ENCODE data around the gene ULK4.
"Not testable (repeated sequence)": the region's sequence is repeated elsewhere in the genome, so short reads cannot be mapped to it uniquely, and the experiment has no call there.

The ULK4 gene

DNA sequence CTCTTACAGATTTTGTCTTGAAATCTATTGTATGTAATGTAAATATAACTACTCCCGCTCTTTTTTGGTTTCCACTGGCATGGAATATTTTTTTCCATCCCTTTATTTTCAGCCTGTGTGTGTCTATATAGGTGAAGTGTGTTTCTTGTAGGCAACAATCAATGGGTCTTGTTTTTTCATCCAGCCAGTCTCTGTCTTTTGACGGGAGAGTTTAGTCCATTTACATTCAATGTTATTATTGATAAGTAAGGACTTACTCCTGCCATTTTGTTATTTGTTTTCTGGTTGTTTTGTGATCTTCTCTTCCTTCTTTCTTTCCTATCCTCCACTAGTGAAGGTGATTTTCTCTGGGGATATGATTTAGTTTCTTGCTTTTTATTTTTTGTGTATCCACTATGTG is 101.4 kb downstream of the ULK4 start:
- not testable (repeated sequence) for DNase-seq

- DNase-seq: no peak
These were observed 106.9 kb downstream of the ULK4 start for GRCh38 chr3:41854956-41855355.

- DNase-seq: no peak
These were observed 108.2 kb downstream of the ULK4 start for GRCh38 chr3:41853540-41854196.

- no peak for DNase-seq
These were observed 112.9 kb downstream of the ULK4 start for GRCh38 chr3:41848753-41849574.

- DNase-seq: no peak
These were observed 114.2 kb downstream of the ULK4 start for GRCh38 chr3:41847679-41848078.

- DNase-seq: no peak
These were observed 115.1 kb downstream of the ULK4 start for GRCh38 chr3:41846850-41847249.

DNA sequence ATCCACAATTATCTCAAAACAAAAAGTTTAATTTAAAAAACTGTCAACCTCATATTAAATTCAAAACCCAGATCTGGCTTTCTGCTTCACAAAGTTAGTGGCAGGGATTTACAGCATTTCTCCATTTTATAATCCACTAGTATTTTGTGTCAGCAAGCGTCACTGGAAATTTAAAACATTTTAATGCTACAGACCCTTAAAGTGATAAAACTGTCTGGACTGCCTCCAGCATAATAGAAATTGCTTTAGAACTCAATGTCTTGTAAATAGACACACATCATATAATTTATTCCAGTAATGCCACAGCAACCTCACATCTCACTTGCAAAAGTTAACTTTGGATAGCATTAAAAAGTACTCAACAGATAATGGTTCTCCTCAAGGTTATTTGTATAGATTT is 116.1 kb downstream of the ULK4 start:
- DNase-seq: no peak

DNA sequence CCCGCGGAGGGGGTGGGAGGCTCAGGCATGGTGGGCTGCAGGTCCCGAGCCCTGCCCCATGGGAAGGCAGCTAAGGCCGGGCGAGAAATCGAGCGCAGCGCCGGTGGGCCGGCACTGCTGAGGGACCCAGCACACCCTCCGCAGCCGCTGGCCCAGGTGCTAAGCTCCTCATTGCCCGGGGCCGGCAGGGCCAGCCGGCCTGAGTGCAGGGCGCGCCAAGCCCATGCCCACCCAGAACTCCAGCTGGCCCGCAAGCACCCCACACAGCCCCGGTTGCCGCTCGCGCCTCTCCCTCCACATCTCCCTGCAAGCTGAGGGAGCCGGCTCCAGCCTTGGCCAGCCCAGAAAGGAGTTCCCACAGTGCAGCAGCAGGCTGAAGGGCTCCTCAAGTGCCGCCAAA is 117.6 kb downstream of the ULK4 start:
- DNase-seq: not testable (repeated sequence)

DNA sequence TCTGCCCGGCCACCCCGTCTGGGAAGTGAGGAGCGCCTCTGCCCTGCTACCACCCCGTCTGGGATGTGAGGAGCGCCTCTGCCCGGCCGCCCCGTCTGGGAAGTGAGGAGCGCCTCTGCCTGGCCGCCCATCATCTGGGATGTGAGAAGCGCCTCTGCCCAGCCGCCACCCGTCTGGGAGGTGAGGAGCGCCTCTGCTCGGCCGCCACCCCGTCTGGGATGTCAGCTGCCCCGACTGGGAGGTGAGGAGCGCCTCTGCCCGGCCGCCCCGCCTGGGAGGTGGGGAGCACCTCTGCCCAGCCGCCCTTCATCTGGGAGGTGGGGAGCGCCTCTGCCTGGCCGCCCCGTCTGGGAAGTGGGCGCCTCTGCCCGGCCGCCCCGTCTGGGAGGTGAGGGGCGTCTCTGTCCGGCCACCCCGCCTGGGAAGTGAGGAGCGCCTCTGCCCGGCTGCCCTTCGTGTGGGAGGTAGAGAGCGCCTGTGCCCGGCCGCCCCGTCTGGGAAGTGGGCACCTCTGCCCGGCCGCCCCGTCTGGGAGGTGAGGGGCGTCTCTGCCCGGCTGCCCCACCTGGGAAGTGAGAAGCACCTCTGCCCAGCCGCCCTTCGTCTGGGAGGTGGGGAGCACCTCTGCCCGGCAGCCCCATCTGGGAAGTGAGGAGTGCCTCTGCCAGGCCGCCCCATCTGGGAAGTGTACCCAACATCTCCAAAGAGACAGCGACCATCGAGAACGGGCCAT is 120.8 kb downstream of the ULK4 start:
- not testable (repeated sequence) for DNase-seq

DNA sequence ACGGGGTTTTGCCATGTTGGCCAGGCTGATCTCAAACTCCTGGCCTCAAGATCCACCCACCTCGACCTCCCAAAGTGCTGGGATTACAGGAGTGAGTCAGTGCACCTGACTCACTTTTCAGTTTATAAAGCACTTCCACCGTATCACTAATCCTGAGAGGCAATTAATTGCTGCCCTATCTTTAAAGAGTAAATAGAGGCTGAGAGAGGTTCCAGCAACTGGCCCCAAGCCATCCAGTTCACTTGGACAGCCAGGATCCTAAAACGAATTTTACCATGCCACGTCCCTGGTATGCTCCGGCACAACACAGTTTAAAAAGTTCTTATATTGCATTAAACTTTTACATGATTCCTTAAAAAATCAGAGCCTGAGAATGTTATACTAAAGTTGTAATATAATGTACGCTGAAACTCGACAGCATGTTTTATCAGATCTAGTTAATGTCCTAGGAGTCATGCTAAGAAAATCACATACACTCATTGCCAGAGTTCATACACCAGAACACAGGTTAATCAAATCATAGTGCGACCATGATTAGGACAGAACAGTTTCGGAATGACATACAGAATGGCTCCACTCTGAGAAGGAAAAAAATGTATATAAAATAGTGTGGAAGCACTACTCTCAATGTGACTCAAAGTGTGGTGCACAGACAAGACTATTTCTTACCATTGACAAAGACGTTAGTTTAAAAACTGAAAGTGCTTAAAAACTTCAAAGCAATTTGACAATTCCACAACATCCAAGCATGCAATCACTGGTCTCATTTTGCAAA is 125.4 kb downstream of the ULK4 start:
- DNase-seq: no peak

- no peak for DNase-seq
These were observed 128.3 kb downstream of the ULK4 start for GRCh38 chr3:41833628-41834027.

DNA sequence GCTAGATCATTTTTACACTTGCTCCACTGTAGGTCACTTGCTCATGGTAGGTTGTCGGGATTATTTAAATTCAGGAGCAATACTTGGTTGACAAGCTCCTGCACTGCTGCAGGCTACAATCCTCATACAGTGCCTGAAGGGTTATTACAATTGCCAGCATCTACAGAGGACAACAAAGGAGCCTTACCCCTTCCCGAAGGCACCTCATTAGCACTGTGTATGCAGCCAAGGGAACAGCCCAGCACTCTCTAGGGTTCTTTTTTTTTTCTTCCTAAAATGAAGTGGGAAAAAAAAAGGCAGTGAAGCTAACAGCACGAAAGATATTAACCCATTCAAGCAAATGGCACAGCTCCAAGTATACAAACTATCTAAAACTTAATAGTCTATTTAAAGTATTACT is 142.7 kb downstream of the ULK4 start:
- DNase-seq: no peak

- DNase-seq: no peak
These were observed 153.3 kb downstream of the ULK4 start for GRCh38 chr3:41808618-41809017.

DNA sequence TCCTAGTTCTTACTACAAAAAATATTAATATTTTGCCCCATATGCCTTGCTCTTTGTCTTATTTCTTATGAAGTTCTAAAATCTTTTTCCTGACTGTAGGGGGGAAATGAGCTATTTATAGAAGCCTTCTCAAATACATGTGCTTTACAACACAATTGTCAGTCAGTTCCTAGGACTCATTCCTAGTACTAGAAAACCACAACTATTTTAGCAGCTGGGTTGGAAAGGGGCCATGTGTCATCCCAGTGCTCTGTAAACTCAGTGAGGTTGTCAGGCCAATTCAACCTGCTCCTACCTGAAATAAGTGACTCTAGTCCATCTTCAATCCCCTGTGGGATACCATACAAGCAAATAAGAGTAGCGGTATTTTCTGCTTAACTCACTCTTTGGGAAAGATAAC is 153.8 kb downstream of the ULK4 start:
- no peak for DNase-seq

GRCh38 chr3:41794748-41795589 is 166.9 kb downstream of the ULK4 start:
- DNase-seq: no peak

- DNase-seq: no peak
These were observed 169.1 kb downstream of the ULK4 start for GRCh38 chr3:41792806-41793205.

DNA sequence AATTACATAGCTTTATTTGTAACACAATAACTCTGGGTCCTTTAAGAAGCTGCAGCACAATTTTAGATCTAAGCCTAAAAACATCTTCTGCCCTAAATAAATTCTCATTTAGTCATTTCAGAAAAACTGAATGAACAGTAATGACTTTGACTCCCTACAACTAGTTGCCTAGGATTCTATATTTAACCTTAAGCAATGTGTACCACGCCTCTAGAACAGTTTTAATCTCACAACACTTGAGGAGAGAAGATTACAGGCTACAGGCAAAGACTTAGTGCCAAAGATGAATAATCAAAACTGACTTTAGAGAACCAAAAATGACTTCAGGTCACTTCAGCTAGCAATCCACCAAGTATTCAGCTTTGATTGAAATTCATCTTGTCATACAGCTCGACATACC is 192.8 kb downstream of the ULK4 start:
- no peak for DNase-seq

- DNase-seq: no peak
These were observed 193.5 kb downstream of the ULK4 start for GRCh38 chr3:41768363-41768762.

DNA sequence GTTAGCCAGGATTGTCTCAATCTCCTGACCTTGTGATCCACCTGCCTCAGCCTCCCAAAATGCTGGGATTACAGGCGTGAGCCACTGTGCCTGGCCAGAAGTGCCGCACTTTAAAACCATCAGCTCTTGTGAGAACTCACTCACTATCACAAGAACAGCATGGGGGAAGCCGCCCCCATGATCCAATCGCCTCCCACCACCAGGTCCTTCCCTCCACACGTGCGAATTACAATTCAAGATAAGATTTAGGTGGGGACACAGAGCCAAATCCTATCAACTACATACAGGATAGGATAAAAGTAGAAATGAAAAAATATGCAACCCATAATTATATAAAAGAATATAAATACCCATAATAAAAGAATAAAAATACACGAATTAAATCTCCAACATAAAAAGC is 199.0 kb downstream of the ULK4 start:
- DNase-seq: not testable (repeated sequence)

- no peak for DNase-seq
These were observed 208.3 kb downstream of the ULK4 start for GRCh38 chr3:41753651-41754050.

- no peak for DNase-seq
These were observed 210.3 kb downstream of the ULK4 start for GRCh38 chr3:41751597-41751996.

- no peak for DNase-seq
These were observed 211.9 kb downstream of the ULK4 start for GRCh38 chr3:41749988-41750387.

Data from 8988T (cell line).